HG03095 (cell line): ENCODE results near the gene JPH2.
"Not testable (repeated sequence)": the region's sequence is repeated elsewhere in the genome, so short reads cannot be mapped to it uniquely, and the experiment has no call there.

Source experiments
- ATAC-seq: cut with Tn5 transposase; IDR thresholded peaks from one replicate; pipeline ENCODE4 v1.9.1; 2021; ENCODE audit warnings: moderate library complexity; ENCODE audit not compliant: unreplicated experiment

The JPH2 gene

DNA sequence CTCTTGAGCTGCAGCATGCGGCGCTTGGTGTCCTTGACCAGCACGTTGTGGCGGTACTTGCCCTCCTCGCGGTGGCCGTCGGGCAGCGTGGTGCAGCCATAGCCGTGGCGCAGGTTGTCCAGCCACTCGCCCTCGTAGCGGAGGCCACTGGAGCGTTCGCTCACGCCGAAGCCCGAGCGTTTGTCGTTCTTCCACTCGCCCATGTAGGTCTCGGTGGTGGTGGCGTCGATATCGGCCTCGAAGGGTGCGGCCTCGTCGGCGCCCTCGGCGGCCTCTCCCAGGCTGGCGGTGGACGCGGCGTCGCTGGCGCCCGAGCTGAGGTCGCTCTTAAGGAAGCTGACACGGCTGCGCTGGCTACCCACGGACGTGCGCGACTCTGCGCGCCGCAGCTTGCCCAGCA, 27.3 kb downstream of the JPH2 start:
- ATAC-seq: no peak

DNA sequence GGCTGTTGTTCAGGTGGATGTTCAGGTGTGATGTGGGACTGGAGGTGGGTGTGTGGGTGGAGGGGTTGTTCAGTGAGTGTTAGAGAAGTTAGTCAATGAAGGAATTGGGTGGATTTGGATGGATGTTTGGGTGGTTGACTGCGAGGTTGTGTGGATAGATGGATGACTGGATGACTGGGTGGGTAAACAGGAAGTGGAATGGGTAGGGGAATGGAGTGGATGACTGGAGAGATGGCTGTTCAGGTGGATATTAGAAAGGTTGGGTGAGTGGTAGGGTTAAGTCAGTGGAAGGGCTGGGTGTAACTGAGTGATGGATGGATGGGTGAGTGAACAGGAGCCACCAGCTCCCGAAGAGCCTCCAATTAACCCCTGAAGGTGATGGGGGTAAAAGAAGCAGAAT, 27.9 kb downstream of the JPH2 start:
- no peak for ATAC-seq

GRCh38 chr20:44157061-44157460, 29.9 kb downstream of the JPH2 start:
- ATAC-seq: no peak

DNA sequence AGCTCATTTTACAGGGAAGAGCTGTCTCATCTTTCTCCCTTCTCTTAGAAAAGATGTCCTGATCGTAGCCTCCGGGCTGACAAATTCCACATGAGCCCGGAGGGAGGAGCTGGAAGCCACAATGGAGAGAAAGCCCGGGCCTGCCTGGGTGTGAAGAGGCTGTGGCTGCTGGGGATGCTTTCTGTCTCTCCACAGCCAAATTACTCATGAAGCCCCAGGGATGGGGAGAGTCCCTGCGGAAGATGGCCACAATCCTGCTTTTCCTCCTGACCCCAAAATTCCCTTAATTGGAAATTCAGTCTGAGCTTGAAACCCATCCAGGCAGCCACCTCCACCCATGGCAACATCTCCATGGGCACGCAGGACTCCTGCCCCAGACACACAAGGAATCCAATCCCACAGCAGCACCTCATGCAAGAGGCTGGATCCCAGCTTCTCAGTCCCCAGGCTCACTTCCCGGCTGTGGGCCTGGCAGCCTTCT, 32.4 kb downstream of the JPH2 start:
- ATAC-seq: no peak

DNA sequence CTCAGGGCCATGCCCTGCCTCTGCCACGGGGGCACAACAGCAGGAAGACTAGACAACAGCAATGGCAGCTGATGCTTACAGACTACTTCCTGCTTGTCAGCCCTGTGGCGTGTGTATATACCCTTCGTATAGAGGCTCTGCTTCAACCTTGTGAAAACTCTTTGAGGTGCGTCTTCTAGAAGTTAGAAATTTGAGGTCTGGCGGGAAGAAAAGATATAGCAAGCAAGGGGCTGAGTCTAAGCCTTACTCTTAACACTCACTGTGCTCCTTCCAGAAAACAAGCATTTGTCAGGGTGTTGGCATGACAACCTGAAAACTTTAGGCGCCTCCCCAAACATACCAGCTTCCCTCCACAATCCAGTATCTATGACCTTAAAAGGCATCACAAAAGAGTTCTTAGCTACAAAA, 33.3 kb downstream of the JPH2 start:
- no peak for ATAC-seq

DNA sequence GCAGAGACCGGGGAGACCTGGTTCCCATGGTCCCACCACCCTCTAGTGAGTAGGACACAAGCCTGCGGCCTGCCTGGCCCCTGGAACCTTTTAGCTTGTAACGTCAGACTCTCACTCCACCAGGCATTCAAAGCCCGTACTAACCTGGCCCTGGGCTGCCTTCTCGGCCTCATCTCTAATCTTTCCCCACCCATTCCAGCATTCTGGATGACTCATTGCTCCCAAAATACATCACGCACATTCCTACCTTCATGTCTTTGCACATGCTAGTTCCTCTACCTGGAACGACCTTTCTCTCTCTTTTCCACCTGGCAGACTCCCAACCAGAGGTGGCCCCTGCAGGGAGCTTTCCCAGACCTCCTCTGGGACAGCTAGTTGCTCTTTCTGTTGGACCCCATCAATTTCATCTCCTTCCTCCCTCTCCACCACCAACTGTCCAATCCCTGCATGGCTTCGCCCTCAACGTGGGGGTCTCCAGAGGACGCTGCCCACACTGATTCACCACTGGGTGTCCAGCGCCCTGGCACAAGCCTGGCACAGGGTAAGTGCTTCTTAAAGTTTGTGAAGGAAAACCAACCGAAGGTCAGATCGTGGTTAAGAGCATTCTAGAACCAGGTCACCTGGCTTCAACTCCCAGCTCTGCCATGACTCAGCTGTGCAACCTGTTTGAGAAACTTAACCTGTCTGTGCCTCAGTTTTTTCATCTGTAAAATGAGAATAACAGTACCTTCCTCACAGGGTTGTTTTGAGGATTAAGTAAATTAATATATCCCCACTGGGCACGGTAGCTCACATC, 35.2 kb downstream of the JPH2 start:
- ATAC-seq: no peak

DNA sequence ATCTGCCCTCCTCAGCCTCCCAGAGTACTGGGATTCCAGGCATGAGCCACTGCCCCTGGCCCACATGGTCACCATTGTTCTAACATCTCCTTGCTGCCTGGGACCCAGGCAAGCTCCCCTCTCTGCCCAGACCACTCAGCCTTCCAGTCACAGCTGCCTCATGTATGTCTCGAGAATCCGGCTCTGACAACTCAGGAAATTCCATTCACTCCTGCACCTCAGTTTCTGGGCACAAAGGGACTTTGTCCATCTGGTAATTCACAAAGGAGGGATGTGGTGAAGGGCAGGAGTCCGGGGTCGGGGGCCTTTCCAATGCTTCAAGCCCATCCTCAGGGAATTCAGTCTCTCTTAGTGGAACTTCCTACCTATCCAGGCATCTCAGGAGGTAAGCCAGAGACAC, 40.7 kb downstream of the JPH2 start:
- ATAC-seq: no peak

GRCh38 chr20:44145131-44145775, 41.7 kb downstream of the JPH2 start:
- ATAC-seq: no peak

DNA sequence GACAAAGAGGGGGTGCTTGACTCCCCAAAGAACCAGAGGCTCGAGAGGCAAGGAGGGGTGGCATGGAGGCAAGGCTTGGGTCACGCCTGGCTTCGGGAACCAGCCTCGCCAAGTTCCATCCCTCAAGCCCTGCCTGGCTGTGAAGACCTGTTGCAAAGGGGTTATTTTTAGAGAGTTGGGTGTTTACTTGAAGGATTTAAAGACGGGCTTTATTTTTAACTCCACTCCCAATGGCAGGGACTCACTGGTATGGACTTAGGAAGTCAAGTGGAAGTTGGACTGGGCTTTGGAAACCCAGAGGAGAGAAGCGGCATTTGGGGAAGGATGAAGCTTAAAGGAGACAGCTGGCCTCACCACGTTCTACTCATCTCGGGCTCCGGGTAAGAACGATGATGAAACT, 43.1 kb downstream of the JPH2 start:
- ATAC-seq: no peak

DNA sequence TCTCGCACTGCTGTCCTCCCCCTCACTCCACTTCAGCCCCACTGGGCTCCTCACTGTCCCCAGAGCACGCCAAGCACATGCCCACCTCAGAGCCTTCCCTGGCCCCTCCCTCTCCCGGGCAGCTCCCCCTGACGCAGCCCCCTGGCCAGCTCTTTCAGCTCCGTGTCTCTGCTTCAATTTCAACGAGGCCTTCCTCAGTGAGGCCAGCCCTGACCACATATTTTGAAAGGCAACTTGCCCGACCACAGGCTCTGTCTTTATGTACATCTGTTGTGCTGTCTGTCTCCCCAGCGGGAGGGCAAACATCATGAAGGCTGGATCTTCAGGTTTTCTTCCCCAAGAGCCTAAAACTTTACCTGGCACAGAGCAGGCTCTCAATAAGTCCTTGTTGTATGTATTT, 44.6 kb downstream of the JPH2 start:
- ATAC-seq: no peak

DNA sequence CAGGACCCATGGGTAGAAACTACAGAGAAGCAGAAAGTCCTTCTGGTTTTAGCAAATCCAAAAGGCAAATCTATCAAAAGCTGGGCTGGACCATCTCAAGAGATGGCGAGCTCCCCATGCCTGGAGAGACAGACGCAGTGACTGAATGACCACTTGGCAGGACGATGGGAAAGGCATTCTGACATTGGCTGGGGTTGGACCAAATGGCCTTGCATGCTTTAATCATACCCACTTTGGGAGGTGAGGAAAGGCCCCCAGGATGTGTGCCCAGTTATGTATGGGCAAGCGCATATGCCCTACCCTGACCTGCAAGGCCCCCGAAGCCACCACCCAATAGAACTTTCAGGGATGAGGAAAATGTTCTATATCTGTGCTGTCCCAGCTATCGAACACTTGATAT, 45.1 kb downstream of the JPH2 start:
- no peak for ATAC-seq

- no peak for ATAC-seq
These were observed 48.1 kb downstream of the JPH2 start for GRCh38 chr20:44138867-44139266.

DNA sequence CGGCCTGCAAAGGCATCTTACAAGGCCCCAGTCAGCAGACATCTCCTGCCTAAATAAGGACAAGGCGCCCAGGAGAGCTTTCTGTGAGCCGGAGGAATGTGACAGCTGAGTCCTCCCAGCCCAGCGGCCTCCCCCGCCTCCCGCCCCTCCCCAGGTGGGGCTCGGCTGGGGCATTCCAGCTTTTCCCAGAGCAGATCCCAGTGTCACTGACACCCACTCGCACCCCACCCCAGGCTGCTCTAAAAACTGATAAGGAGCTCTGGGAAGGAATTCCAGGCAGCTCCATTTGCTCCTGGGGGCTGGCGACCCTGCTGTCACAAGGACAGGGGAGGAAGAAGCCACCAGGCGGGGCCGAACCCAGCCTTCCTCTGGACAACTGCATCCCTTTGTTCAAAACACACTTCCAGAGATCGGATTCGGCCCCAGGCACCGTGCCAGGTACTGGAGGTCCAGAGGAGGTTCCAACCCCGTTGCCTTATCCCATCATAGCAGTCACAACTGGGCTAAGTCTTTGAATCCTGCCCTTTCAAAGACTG, 49.7 kb downstream of the JPH2 start:
- ATAC-seq: no peak

DNA sequence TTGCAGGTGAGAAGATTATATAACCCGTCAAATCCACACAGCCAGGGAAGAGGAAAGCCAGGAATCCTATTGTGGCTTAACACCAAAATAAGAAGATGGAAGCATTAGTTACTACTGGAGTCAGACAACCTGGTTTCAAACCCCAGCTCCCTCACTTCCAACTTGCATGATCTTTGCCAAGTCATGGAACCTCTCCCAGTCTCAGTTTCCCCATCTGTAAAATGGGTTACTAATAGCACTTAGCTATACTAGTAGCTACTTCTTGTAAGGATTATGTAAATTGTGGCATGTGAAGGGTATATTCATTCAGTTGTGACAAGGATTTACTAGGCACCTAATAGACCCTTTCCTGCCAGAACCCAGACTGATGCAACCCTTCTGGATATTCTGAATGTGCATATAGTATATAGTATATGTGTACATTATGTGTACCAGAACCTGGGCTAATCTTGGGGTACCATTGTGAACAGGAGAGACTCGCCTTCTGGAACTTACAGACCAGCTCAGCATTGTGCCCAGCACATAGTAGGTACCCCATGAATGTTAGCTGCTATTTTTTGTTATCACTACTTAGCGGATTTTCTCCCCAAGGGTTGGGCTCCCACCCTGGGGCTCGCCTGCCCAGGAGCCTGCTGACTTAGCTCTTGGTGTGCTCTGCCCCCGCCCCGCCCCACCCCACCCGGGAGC, 50.3 kb downstream of the JPH2 start:
- no peak for ATAC-seq

DNA sequence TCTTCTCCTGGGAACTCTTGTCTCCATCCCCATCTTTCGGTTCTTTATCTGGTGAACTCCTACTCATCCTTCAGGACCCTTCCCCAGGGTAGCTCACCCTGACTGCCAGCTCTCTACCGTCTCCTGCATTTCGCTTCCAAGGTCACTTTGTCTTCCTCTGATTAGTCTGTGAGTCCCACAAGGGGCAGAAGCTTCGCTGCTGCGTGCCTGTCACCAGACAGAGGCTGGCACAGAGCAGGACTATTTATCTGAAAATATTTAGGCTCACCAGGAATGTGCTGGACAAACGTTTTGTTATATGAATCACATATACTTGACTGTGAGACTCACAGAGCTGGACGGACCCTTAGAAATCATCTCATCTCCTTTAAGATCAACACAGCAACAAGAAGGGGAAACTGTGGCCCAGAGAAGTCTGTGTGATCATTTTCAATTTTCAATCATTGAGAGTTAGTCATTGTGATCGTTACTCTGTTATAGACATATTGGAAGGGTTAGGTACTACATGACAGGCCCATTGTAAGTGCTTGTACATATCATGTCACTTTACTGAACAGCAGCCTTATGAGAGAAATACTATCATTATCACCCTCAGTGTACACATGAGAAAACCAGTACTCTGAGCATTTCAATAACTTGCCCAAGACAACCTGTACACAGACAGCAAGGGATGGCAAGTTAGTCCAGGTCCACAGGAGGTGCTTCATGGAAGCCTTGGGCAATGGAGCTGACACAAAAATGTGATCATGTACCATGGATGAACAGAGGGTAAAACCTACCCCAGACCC, 51.4 kb downstream of the JPH2 start:
- ATAC-seq: no peak

GRCh38 chr20:44135012-44135412, 52.0 kb downstream of the JPH2 start:
- ATAC-seq: no peak

DNA sequence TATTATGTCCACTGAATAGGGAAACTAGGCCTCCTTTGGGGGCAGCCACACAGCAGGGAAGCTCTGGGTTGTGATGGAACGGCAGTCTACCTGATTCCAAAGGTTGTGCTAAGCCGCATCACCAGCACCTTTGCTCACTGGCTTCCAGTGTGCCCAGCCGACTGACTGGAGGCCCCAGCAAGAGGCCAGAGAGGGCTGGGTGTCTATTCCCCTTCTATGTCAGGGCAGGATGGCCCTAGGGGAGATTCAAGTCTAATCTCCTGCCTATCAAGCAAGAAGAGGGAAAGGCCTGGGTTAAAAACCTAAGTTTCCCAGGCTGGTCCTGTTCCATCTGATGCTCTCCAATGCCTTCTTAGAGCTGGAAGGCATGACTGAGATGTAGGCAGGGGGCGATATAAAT, 53.6 kb downstream of the JPH2 start:
- no peak for ATAC-seq

GRCh38 chr20:44131704-44132103, 55.3 kb downstream of the JPH2 start:
- ATAC-seq: no peak

DNA sequence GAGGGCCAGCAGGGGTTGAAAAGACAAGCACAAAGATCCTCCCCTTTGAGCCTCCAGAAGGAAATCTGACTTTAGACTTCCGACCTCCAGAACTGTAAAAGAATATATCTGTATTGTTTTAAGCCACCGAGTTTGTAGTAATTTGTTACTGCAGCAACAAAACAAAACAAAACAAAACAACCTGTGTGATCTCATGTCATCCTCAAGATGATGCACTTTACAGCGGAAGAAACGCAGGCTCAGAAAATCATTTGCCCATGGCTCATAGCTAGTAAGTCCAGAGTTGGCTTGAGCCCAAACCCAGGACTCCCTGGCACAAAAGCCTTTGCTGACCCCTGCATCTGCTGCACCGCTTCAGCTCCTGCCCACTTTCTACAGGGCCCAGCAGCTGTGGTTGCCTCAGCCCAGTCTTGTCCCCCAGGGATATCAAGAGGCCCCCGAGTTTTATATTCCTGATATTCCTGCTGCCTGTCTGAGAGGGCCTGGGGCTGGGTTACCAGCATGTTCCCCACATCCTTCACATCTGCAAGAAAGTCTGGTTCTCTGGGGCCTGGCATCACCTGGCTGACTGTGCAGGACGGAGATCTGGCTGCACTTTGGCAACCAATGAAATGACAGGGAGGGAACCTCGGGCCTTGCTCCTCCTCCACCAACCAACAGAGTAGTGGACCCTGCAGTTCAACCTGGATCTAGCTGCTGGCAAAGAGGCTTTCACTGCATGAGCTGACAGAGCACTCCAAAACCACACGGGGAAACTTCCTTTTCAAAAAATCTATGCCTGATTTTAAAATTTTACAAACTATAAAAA, 56.9 kb downstream of the JPH2 start:
- ATAC-seq: no peak

GRCh38 chr20:44129300-44129699, 57.7 kb downstream of the JPH2 start:
- not testable (repeated sequence) for ATAC-seq
